Endothelial cell of umbilical vein (primary cell): ENCODE results near the gene ABCA1. TPM values are rescaled to one million over a fixed set of nuclear protein-coding genes. Genes with fewer than 3 reads are reported as not detected.

Experiments
- BruUV-seq: library from RNA; stranded (reverse); fragments of 400-500 nt; replicated peaks from 2 replicates; lab custom pipeline; 2021; lab: Mats Ljungman, UMichigan
- CTCF ChIA-PET: fragments of 300-600, 350-600 bp; sonication (Branson Sonifier 250); formaldehyde crosslinking; loops from one replicate; lab custom pipeline; 2021; ENCODE audit warnings: antibody characterized with exemption, inconsistent platforms; lab: Charles Lee
- POLR2A ChIA-PET: fragments of 300-600, 350-600 bp; sonication (Branson Sonifier 250); formaldehyde crosslinking; loops from one replicate; lab custom pipeline; 2021; ENCODE audit warnings: antibody characterized with exemption, inconsistent platforms; lab: Charles Lee
- DNase-seq: peaks from one replicate; pipeline ENCODE4 v3.0.0-alpha.2; 2011; ENCODE audit warnings: low read depth, low spot score
- FAIRE-seq: peaks from 2 replicates; lab custom pipeline; 2011; peaks lifted over from hg19 to GRCh38; lab: Jason Lieb, UNC
- H2AFZ ChIP-seq: 2 replicates; pipeline ENCODE4 v1.6.0; 2012; ENCODE audit warnings: low read depth, low read length, control low read depth, inconsistent platforms
- H3K27ac ChIP-seq: 2 replicates; pipeline ENCODE4 v1.5.1; 2011; ENCODE audit warnings: low read depth, mild to moderate bottlenecking, control low read depth, low read length, moderate library complexity; ENCODE audit not compliant: insufficient read depth
- H3K27me3 ChIP-seq, 2 experiments: 2 replicates each; pipeline versions ENCODE4 v1.6.0 to v1.6.1; 2011; ENCODE audit warnings: low read length in 2 of 2, mixed read lengths in 1 of 2; ENCODE audit not compliant: control insufficient read depth in 2 of 2, insufficient read depth in 2 of 2
- H3K36me3 ChIP-seq, 2 experiments: 2 replicates in 1 of 2; 3 replicates in 1 of 2; pipeline ENCODE4 v1.5.1; 2011; ENCODE audit warnings: low read length in 2 of 2, mild to moderate bottlenecking in 1 of 2, moderate library complexity in 1 of 2; ENCODE audit not compliant: control insufficient read depth in 2 of 2, insufficient read depth in 2 of 2; ENCODE audit errors: extremely low read depth in 1 of 2
- H3K4me1 ChIP-seq: 3 replicates; pipeline ENCODE4 v1.5.1; 2011; ENCODE audit warnings: mild to moderate bottlenecking, low read length; ENCODE audit not compliant: control insufficient read depth, insufficient read depth; ENCODE audit errors: extremely low read depth
- H3K4me2 ChIP-seq: 2 replicates; pipeline ENCODE4 v1.6.1; 2011; ENCODE audit warnings: low read length, control low read depth, mixed read lengths; ENCODE audit not compliant: insufficient read depth
- H3K4me3 ChIP-seq, 3 experiments: fragments of 200-600 bp in 1 of 3; sonication (generic), shearing (Covaris generic) in 1 of 3; replicated peaks in 1 of 3; 2 replicates each; pipeline ENCODE4 v1.5.1; 2011 to 2016; ENCODE audit warnings: control low read depth in 3 of 3, low read length in 3 of 3, mild to moderate bottlenecking in 2 of 3, inconsistent platforms in 1 of 3, low read depth in 1 of 3, moderate library complexity in 1 of 3; ENCODE audit not compliant: insufficient read depth in 1 of 3
- H3K79me2 ChIP-seq: 2 replicates; pipeline ENCODE4 v1.6.0; 2012; ENCODE audit warnings: low read length, inconsistent platforms; ENCODE audit not compliant: control insufficient read depth, insufficient read depth
- H3K9ac ChIP-seq: replicated peaks from 2 replicates; pipeline ENCODE3; 2011; ENCODE audit warnings: low read length, control low read depth; ENCODE audit not compliant: insufficient read depth; ENCODE audit errors: extremely low read depth
- H3K9me1 ChIP-seq: replicated peaks from 3 replicates; pipeline ENCODE4 v1.6.0; 2011; ENCODE audit warnings: mild to moderate bottlenecking, low read length; ENCODE audit not compliant: control insufficient read depth, insufficient read depth; ENCODE audit errors: extremely low read depth
- H3K9me3 ChIP-seq: replicated peaks from 2 replicates; pipeline ENCODE4 v1.5.1; 2012; ENCODE audit warnings: low read length, inconsistent platforms; ENCODE audit not compliant: control insufficient read depth, insufficient read depth
- H4K20me1 ChIP-seq: replicated peaks from 2 replicates; pipeline ENCODE3; 2011; ENCODE audit warnings: mild to moderate bottlenecking, low read length; ENCODE audit not compliant: control insufficient read depth, insufficient read depth; ENCODE audit errors: extremely low read depth
- CTCF ChIP-seq, 2 donors: IDR thresholded peaks; 1 replicate in 1 of 2; 2 replicates in 1 of 2; pipeline ENCODE4 v1.5.1; 2011; ENCODE audit warnings: low read length in 2 of 2, mild to moderate bottlenecking in 2 of 2, moderate library complexity in 2 of 2, control low read depth in 1 of 2, inconsistent platforms in 1 of 2, low read depth in 1 of 2; ENCODE audit not compliant: insufficient read depth in 1 of 2; ENCODE audit errors: extremely low read depth in 1 of 2
- EZH2 ChIP-seq: IDR thresholded peaks from 2 replicates; pipeline ENCODE4 v1.6.1; 2012; ENCODE audit warnings: borderline replicate concordance, low read depth, mild to moderate bottlenecking, moderate library complexity, low read length, inconsistent platforms; ENCODE audit not compliant: severe bottlenecking
- FOS ChIP-seq: IDR thresholded peaks from 2 replicates; pipeline ENCODE4 v1.6.1; 2011; ENCODE audit warnings: mild to moderate bottlenecking, low read length, moderate library complexity, borderline replicate concordance; ENCODE audit not compliant: insufficient read depth
- GATA2 ChIP-seq: IDR thresholded peaks from 2 replicates; pipeline ENCODE4 v1.7.0; 2011; ENCODE audit warnings: low read depth, mild to moderate bottlenecking, moderate library complexity, mixed read lengths, low read length; ENCODE audit not compliant: insufficient read length, insufficient read depth
- JUN ChIP-seq: IDR thresholded peaks from 2 replicates; pipeline ENCODE4 v1.6.1; 2011; ENCODE audit warnings: borderline replicate concordance, low read depth; ENCODE audit not compliant: insufficient read length, insufficient read depth
- MAX ChIP-seq: IDR thresholded peaks from 2 replicates; pipeline ENCODE4 v1.6.1; 2011; ENCODE audit not compliant: insufficient read depth, insufficient read length
- MYC ChIP-seq: IDR thresholded peaks from one replicate; pipeline ENCODE4 v1.6.1; 2011; ENCODE audit warnings: mild to moderate bottlenecking, low read depth, low read length
- POLR2A ChIP-seq: IDR thresholded peaks from 2 replicates; pipeline ENCODE4 v1.6.1; 2012; ENCODE audit warnings: low read depth, mild to moderate bottlenecking, control low read depth, low read length
- POLR2AphosphoS5 ChIP-seq: IDR thresholded peaks from 2 replicates; pipeline ENCODE4 v1.6.1; 2012; ENCODE audit warnings: low read depth, mild to moderate bottlenecking, control low read depth, low read length, moderate library complexity; ENCODE audit not compliant: insufficient read depth
- dilution Hi-C: fragments of 300-500 bp; cut with MboI; formaldehyde crosslinking; loops from one replicate; pipeline ENCODE4 v1.15.0; 2019; ENCODE audit warnings: low sequenced_read_pairs; ENCODE audit not compliant: extremely low pct_ligation_motif_present
- intact Hi-C: fragments of 100-400 bp; cut with micrococcal nuclease; formaldehyde crosslinking; loops from one replicate; pipeline ENCODE4 v1.10.0; 2022
- polyA plus RNA-seq, 4 experiments: library from polyadenylated mRNA; depleted of rRNA in 3 of 4; stranded (reverse) in 3 of 4; unstranded in 1 of 4; fragments of >200 nt; gene quantifications; 2 replicates each; pipeline versions ENCODE4 v1.2.1 to v1.2.3, GENCODE V29; 2011 to 2012; ENCODE audit warnings: missing spikeins in 1 of 4
- total RNA-seq: library from RNA; stranded (reverse); gene quantifications from 2 replicates; pipeline ENCODE4 v1.2.3, GENCODE V29; 2021

ABCA1 gene
- total and polyA plus RNA-seq, 2 donors (not counting 3 experiments of a cell fraction or from before 2014, with no cell fraction given): 2.4 to 9.8 TPM

GRCh38 chr9:104915049-104915448, 12.9 kb downstream of the ABCA1 start:
- ChIA-PET CTCF (interaction anchor here (0.7 kb wide), 1 partner anchor 13 kb away, joined by 3 read pairs; no protein-coding TSS in a partner anchor), POLR2A (no interaction called here)
- no peak for FAIRE-seq
- Histone ChIP-seq H3K27ac (no peak overlapping the region), H2AFZ (no peak overlapping the region), H3K9me3 (no peaks in the 10 kb centered on the region), H3K79me2 (no peaks in the 10 kb centered on the region), H3K4me1 (no peaks in the 10 kb centered on the region), H3K27me3 (peaks cover 10 to 28% of the 10 kb centered on the region in 2 experiments), H4K20me1 (no peaks in the 10 kb centered on the region), H3K4me3 (no peak overlapping the region), H3K4me2 (no peak overlapping the region), H3K36me3 (no peaks in the 10 kb centered on the region), H3K9ac (no peak overlapping the region), H3K9me1 (no peaks in the 10 kb centered on the region)
- dilution Hi-C loops: no loop called here
- no TSS peak for BruUV-seq
- DNase-seq: no peak
- no peak for TF ChIP-seq POLR2A
- TF ChIP-seq CTCF (IDR thresholded peaks at IDR 0.05; ENCODE audit: extremely low read depth in 1 of 2, insufficient read depth in 1 of 2, low read depth in 1 of 2, low read length in 2 of 2): no peak
- no peak for TF ChIP-seq FOS
- TF ChIP-seq EZH2: no peak
- intact Hi-C loops: no loop called here

- Histone ChIP-seq H3K4me2 (no peak overlapping the region), H3K79me2 (no peaks in the 10 kb centered on the region), H3K9me3 (no peaks in the 10 kb centered on the region), H3K9me1 (no peaks in the 10 kb centered on the region), H2AFZ (no peak overlapping the region), H3K4me3 (no peak overlapping the region), H4K20me1 (no peaks in the 10 kb centered on the region), H3K9ac (no peak overlapping the region), H3K4me1 (no peaks in the 10 kb centered on the region), H3K27me3 (peaks cover 10 to 28% of the 10 kb centered on the region in 2 experiments), H3K27ac (no peak overlapping the region), H3K36me3 (no peaks in the 10 kb centered on the region)
- BruUV-seq: no TSS peak
- ChIA-PET CTCF (interaction anchor here (0.7 kb wide), 1 partner anchor 12 kb away, joined by 3 read pairs; no protein-coding TSS in a partner anchor), POLR2A (no interaction called here)
- FAIRE-seq: no peak
- intact Hi-C loops (no loop called here), dilution Hi-C loops (no loop called here)
- no peak for DNase-seq
- no peak for TF ChIP-seq MAX
- no peak for TF ChIP-seq JUN
- no peak for TF ChIP-seq POLR2AphosphoS5
- no peak for TF ChIP-seq CTCF (IDR thresholded peaks at IDR 0.05; ENCODE audit: extremely low read depth in 1 of 2, insufficient read depth in 1 of 2, low read depth in 1 of 2, low read length in 2 of 2)
- no peak for TF ChIP-seq GATA2
- no peak for TF ChIP-seq MYC
- TF ChIP-seq FOS: no peak
- TF ChIP-seq POLR2A: no peak
- TF ChIP-seq EZH2: no peak
Observed at GRCh38 chr9:104914466-104914865, 13.5 kb downstream of the ABCA1 start.
